OCI-M2 (cell line): ENCODE results near the gene UBR4.
"Not testable (repeated sequence)": the region's sequence is repeated elsewhere in the genome, so short reads cannot be mapped to it uniquely, and the experiment has no call there.

ENCODE experiments used
- DNase-seq: peaks from one replicate; lab custom pipeline; 2025; ENCODE audit not compliant: unreplicated experiment; lab: John Stamatoyannopoulos, UW

UBR4 gene

GRCh38 chr1:19209990-19210771 is at the start of gene UBR4:
UBR4 (minus strand) TSS chr1:19210266; CDS start chr1:19210248, 18 bp downstream.
- peak; percentile 76 for DNase-seq

- no peak for DNase-seq
These were observed 48.3 kb upstream of the UBR4 start for GRCh38 chr1:19258353-19258752.

GRCh38 chr1:19257178-19257914 is 47.3 kb upstream of the UBR4 start:
- no peak for DNase-seq

- not testable (repeated sequence) for DNase-seq
These were observed 46.2 kb upstream of the UBR4 start for GRCh38 chr1:19256301-19256700.

DNA sequence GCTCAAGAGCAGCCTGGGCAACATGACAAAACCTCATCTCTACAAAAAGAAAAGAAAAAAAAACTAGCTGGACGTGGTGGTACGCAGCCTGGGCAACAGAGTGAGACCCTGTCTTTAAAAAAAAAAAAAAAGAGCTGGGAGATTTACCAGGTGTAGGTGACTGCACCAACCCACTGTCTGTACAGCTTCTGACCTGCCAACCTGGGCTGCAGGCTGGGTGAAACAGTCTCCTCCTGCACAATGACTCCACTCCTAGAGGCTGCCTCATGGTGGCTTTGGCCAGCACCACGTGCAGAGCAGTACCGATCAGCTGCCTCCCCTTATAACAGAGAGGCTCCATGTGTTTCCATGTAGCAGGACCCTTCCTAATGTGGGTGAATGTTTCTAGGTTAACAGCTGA is 45.2 kb upstream of the UBR4 start:
- DNase-seq, result no peak

- DNase-seq, result no peak
These were observed 44.4 kb upstream of the UBR4 start for GRCh38 chr1:19254416-19254815.

DNA sequence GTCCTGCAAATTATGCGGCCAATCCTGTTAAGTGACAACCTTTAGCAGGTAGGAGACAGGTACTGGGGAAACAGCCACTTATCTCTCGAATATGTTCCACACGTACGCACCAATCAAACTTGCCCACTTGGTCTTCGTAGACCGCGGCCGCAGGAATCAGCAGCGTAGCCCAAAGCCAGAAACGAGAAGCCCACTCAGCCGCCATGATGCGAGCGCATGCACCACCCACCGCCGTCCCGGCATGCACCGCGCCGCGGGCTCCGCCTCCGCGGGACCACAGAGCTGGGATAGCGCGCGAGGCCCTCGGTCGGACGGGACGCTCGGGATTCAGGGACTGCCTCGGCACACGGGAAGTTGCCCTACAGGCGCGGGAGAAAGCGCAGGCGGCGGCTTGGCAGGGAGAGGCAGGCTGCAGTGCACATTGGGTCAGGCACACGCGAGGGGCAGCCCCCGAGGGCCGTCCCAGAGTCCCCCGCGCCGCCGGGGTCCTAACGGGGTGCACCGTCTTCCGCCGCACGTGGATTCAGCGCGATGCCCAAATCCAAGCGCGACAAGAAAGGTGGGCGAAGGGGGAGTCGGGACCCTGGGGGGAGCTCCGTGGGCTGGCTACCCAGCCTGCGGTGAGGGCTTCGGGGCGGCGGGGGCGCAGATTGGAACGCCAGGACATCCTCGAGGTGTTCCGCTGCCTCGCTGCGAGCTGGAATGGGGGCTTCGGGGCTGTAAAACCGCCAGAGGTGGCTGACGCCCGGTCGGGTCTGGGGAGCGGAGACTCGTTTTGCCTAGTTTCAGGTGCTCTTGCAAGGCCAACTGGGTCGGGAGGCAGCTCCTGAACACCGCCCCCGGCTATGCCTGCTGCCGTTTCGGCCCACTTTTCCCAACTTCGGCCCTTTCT is 41.5 kb upstream of the UBR4 start, which contains the start of the genes EMC1 and MRTO4:
EMC1 (minus strand) TSS at position 220 of the 892 bp plus-strand sequence; CDS start at position 205, 15 bp downstream.
MRTO4 (plus strand) TSS at position 501 of the 892 bp plus-strand sequence; CDS start at position 532, 31 bp downstream.
- peak; percentile 66 for DNase-seq

DNA sequence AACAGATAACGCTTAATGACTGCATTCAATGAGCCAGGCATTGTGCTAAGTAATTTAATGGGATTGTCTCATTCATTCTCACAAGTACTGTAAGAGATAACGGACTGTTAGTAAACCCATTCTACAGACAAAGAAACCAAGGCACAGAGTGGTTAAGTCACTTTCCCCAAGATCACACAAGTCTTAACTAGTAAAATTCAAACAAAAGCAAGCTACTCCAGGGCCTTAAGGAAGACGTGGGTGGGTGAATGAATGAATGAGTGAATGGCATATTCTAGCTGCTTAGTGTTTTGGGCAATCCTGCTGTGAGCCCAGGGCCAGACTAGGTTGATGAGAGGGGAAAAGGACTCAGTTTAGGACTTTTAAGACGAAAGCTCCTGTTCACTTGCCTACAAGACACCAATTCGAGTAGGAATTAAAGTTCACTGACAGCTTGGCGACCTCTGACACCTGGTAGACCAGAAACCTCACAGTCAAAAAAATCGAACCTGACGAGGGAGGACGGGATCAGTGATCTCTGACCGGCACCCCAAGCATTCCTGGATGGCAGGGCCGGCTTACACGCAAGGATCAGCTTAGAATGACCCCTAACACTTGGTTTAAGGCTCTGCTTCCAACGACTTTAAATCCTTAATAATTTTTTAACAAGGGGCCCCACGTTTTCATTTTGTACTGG is 40.7 kb upstream of the UBR4 start:
- no peak for DNase-seq

DNA sequence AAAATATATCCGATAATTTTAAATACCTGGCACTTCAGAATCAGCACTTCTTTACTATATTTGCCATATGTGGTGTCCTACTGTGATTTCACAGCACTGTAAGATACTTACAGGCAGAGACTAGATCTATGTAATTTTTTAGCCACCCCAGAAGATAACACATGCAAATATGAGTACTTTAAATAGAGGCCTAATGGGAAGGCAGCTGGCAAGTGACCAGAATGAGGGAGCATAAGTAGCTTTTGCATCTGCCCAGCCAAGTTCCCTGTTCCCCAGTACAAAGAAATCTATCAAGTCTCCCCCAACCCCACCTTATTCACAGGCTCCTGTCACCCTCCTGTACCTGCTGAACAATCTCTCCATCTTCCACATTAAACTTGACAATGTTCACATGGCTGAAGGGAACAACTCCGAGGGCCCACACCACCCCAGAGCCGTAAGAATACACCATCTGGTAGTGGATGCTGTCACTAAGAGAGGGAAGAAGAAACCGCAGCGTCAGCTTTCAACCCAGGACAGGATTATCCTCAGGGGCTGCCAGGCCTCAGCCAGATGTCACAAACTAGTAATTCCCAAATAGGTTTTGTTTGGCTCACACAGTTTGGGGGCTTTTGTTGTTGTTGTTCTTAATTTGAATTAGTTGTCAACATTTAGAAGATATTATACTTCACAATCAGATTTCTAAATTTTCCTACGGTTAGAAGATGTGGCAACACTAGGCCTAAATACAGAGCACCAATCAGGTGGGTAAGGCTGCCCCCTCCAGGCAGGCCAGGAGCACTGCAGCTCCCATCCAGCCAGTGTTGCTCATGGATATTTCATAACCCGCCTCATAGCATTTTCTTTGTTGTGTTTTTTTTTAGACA is 30.8 kb upstream of the UBR4 start:
- DNase-seq, result no peak

DNA sequence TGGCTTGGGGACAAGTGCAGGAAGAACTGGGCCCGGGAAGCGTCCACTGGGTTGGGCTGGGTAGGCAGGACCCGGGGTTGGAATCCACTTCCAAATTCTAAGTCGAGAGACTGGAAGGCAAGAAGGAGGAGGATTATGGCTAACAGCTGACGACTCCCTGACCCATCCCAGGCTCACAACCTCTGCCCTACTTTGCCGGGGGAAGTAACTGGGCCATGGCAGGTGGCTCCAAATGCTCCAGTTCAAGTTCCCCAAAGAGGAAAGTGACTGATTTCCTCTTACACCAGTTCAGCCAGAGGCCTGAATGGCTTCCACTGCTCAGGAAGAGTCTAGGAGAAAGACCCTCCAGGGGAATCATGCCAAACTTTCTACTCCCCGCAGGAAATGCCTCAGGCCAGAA is 29.8 kb upstream of the UBR4 start:
- no peak for DNase-seq

DNA sequence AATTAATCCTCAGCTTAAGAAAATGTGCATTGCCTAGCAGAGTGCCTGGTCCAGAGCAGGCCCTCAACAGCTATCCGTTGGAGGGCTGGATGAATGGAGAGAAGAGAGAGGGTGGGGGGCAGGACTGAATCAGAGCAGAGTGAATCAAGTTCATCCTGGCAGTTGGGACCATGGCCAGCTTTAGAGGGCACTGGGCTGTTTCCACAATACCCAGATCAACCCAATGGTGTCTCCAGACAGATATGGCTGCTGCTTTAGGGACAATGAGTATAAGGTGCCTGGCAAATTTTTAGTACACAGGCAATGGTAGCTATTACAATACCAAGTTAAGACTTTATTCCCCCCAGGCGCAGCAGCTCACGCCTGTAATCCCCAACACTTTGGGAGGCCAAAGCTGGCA is 24.2 kb upstream of the UBR4 start:
- no peak for DNase-seq

- DNase-seq, result no peak
These were observed 22.4 kb upstream of the UBR4 start for GRCh38 chr1:19232524-19232846.

- DNase-seq, result not testable (repeated sequence)
These were observed 21.9 kb upstream of the UBR4 start for GRCh38 chr1:19231736-19232523.

GRCh38 chr1:19229828-19230325 is 19.8 kb upstream of the UBR4 start:
- no peak for DNase-seq

- no peak for DNase-seq
These were observed 19.2 kb upstream of the UBR4 start for GRCh38 chr1:19229229-19229628.

DNA sequence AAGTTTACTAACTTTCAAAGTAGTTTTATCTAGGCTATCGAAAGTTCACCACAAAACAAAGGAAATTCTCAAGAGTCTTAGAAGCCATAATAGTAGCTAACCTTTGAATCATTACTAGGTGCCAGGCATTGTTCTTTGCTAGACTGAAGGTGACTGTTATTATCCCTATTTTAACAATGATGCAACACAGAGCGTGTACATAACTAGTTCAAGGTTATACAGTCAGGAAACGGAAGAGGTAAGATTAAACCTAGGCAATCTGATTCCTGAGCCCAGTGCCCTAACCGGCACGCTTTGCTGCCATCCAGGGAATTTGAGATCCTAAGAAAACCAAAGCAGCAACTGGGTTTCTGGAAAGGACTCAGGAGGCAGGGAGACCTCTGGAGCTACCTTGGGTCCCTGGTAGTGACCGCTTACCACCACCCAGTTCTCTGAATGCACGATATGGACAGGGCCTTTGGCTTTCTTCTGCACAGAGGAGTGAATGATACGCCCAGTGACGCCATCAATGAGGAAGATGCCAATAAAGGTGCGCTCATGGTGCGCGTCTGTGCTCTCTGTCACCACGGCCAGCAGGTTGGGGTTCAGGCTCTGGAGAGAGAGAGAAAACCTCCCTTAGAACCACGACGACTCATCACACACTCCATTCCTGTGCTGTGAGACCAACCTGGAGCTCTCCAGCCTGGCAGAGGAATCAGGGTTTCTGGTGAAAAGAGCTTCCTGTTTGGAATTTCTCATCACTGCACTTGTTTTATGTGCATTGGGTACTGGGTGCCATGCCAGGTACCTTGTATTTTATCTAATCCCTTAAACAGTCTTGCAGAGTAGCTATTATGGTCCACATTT is 13.1 kb upstream of the UBR4 start:
- no peak for DNase-seq

GRCh38 chr1:19222573-19222972 is 12.5 kb upstream of the UBR4 start:
- no peak for DNase-seq

DNA sequence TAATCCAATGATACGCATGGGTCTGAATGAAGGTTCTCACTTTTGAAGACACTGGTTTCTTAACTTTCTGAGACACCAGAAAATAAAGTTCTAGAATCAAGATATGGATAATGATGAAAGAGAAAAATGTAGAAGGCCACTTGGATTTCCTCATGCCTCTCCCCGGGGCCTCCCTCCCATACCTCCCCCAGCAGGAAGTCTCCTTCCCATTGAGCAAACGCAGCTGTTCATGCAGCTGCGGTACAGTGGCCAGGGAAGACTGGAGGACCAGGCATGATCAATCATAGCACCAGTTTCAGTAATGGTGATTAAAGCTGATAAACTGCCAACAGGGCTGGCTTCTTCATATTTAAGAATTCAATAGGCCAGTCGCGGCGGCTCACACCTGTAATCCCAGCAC is 10.9 kb upstream of the UBR4 start:
- no peak for DNase-seq
